ENCODE results near the gene PLK1. TPM values are rescaled to one million over a fixed set of nuclear protein-coding genes. Genes with fewer than 3 reads are reported as not detected.

Gene PLK1
- total and polyA plus RNA-seq, 2 of the 13 experiments (the other 11 are each of a cell fraction or from before 2014, with no cell fraction given) = 71.5 to 76.3 TPM

- TF ChIP-seq, protein P1, sequence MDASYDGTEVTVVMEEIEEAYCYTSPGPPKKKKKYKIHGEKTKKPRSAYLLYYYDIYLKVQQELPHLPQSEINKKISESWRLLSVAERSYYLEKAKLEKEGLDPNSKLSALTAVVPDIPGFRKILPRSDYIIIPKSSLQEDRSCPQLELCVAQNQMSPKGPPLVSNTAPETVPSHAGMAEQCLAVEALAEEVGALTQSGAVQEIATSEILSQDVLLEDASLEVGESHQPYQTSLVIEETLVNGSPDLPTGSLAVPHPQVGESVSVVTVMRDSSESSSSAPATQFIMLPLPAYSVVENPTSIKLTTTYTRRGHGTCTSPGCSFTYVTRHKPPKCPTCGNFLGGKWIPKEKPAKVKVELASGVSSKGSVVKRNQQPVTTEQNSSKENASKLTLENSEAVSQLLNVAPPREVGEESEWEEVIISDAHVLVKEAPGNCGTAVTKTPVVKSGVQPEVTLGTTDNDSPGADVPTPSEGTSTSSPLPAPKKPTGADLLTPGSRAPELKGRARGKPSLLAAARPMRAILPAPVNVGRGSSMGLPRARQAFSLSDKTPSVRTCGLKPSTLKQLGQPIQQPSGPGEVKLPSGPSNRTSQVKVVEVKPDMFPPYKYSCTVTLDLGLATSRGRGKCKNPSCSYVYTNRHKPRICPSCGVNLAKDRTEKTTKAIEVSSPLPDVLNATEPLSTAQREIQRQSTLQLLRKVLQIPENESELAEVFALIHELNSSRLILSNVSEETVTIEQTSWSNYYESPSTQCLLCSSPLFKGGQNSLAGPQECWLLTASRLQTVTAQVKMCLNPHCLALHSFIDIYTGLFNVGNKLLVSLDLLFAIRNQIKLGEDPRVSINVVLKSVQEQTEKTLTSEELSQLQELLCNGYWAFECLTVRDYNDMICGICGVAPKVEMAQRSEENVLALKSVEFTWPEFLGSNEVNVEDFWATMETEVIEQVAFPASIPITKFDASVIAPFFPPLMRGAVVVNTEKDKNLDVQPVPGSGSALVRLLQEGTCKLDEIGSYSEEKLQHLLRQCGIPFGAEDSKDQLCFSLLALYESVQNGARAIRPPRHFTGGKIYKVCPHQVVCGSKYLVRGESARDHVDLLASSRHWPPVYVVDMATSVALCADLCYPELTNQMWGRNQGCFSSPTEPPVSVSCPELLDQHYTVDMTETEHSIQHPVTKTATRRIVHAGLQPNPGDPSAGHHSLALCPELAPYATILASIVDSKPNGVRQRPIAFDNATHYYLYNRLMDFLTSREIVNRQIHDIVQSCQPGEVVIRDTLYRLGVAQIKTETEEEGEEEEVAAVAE (CRISPR knock-in tag; IDR thresholded peaks at IDR 0.05; ENCODE audit: borderline replicate concordance) = no peak
- TF ChIP-seq, protein P2, sequence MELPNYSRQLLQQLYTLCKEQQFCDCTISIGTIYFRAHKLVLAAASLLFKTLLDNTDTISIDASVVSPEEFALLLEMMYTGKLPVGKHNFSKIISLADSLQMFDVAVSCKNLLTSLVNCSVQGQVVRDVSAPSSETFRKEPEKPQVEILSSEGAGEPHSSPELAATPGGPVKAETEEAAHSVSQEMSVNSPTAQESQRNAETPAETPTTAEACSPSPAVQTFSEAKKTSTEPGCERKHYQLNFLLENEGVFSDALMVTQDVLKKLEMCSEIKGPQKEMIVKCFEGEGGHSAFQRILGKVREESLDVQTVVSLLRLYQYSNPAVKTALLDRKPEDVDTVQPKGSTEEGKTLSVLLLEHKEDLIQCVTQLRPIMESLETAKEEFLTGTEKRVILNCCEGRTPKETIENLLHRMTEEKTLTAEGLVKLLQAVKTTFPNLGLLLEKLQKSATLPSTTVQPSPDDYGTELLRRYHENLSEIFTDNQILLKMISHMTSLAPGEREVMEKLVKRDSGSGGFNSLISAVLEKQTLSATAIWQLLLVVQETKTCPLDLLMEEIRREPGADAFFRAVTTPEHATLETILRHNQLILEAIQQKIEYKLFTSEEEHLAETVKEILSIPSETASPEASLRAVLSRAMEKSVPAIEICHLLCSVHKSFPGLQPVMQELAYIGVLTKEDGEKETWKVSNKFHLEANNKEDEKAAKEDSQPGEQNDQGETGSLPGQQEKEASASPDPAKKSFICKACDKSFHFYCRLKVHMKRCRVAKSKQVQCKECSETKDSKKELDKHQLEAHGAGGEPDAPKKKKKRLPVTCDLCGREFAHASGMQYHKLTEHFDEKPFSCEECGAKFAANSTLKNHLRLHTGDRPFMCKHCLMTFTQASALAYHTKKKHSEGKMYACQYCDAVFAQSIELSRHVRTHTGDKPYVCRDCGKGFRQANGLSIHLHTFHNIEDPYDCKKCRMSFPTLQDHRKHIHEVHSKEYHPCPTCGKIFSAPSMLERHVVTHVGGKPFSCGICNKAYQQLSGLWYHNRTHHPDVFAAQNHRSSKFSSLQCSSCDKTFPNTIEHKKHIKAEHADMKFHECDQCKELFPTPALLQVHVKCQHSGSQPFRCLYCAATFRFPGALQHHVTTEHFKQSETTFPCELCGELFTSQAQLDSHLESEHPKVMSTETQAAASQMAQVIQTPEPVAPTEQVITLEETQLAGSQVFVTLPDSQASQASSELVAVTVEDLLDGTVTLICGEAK (IDR thresholded peaks at IDR 0.05) = no peak
- TF ChIP-seq, protein P2 (CRISPR knock-in tag; IDR thresholded peaks at IDR 0.05) = no peak
- TF ChIP-seq ZNF552 (CRISPR knock-in tag; IDR thresholded peaks at IDR 0.05; ENCODE audit: borderline replicate concordance) (no peak), SIN3B (IDR thresholded peaks at IDR 0.05; ENCODE audit: low read length) (no peak), ZNF770 (CRISPR knock-in tag; IDR thresholded peaks at IDR 0.05) (peak; percentile 92), NBN (conservative IDR thresholded peaks at IDR 0.05) (no peak), PRMT3 (CRISPR knock-in tag; IDR thresholded peaks at IDR 0.05; ENCODE audit: borderline replicate concordance, low read depth) (no peak)
- TF ChIP-seq, protein P3, sequence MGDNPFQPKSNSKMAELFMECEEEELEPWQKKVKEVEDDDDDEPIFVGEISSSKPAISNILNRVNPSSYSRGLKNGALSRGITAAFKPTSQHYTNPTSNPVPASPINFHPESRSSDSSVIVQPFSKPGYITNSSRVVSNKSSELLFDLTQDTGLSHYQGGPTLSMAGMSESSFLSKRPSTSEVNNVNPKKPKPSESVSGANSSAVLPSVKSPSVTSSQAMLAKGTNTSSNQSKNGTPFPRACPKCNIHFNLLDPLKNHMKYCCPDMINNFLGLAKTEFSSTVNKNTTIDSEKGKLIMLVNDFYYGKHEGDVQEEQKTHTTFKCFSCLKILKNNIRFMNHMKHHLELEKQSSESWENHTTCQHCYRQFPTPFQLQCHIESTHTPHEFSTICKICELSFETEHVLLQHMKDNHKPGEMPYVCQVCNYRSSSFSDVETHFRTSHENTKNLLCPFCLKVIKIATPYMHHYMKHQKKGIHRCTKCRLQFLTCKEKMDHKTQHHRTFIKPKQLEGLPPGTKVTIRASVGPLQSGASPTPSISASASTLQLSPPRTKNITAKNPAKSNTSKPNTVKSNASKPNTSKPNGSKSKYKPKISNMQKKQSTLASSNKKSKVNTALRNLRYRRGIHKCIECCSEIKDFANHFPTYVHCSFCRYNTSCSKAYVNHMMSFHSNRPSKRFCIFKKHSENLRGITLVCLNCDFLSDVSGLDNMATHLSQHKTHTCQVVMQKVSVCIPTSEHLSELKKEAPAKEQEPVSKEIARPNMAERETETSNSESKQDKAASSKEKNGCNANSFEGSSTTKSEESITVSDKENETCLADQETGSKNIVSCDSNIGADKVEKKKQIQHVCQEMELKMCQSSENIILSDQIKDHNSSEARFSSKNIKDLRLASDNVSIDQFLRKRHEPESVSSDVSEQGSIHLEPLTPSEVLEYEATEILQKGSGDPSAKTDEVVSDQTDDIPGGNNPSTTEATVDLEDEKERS (CRISPR knock-in tag; IDR thresholded peaks at IDR 0.05) = 0 out of 2 replicates have a peak, but pooled peaks have one; percentile 18
Measured at GRCh38 chr16:23694644-23695373, 16.1 kb downstream of the PLK1 start (continued).

Data from HepG2 (cell line).